ENCODE results near the gene EZR. TPM values are rescaled to one million over a fixed set of nuclear protein-coding genes. Genes with fewer than 3 reads are reported as not detected.

The EZR gene
- total RNA-seq, 2 donors from 2014 or later, result 257 to 424 TPM

DNA sequence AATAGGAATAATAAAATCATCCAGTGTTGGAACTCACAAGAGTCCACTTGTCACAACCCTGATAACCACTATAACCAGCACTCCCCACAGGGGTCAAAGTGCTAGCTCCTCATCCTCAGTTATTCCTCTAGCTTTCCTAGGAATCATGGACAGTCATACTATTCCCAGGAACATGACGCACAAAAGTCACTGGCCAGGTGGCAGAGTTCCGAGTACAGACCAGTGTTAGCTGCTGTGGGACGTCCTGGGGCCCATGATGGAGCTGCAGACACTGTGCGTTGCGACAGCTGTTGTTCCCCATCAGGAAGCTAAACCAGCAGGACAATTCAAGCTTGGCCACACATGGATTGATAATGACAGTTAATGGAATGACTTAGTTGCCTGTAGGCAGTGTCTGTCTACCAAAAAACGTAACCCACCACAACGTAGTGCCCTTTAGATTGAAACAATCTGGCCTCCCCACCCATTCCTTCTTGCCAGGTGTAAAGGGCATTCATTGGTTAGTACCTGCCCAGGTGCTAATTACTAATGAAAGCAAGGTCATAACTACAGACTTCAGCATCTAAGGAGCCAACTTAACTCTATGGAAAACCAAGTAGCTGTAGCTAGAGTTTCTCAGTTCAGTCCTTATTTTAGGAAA lies 17.4 kb downstream of the EZR start:
- H3K4me3 ChIP-seq, result no peak overlapping the region
- H3K4me1 ChIP-seq, result peaks cover 32% of the 10 kb centered on the region
- no peaks in the 10 kb centered on the region for H3K36me3 ChIP-seq
- H3K27ac ChIP-seq, result peak overlapping the region; percentile 70
- TF ChIP-seq CTCF (IDR thresholded peaks at IDR 0.05), result no peak
- H3K9ac ChIP-seq (ENCODE audit: low read depth in 2 of 2, low read length in 2 of 2), result peak overlapping the region in 1 of 2 donors; percentile 49
- DNase-seq, result peak; percentile 83
- intact Hi-C loops (cut with DNase I), result no loop called here
- no peaks in the 10 kb centered on the region for H3K27me3 ChIP-seq
- no peaks in the 10 kb centered on the region for H3K9me3 ChIP-seq

GRCh38 chr6:158799051-158799792 lies 19.9 kb downstream of the EZR start:
- Histone ChIP-seq H3K4me3 (no peak overlapping the region), H3K27ac (peak overlapping the region; percentile 25), H3K36me3 (no peaks in the 10 kb centered on the region), H3K9me3 (no peaks in the 10 kb centered on the region), H3K9ac (ENCODE audit: low read depth in 2 of 2, low read length in 2 of 2) (peak overlapping the region in 1 of 2 donors; percentile 59), H3K4me1 (peaks cover 32% of the 10 kb centered on the region), H3K27me3 (no peaks in the 10 kb centered on the region)
- no peak for TF ChIP-seq CTCF (IDR thresholded peaks at IDR 0.05)
- peak; percentile 70 for DNase-seq
- intact Hi-C loops (cut with DNase I), result loop anchor here (10.0 kb wide), 1 partner anchor 166 kb away; no protein-coding TSS in a partner anchor

GRCh38 chr6:158798311-158798710 lies 20.9 kb downstream of the EZR start:
- intact Hi-C loops (cut with DNase I), result loop anchor here (10.0 kb wide), 1 partner anchor 166 kb away; no protein-coding TSS in a partner anchor

GRCh38 chr6:158797331-158798310 lies 21.5 kb downstream of the EZR start:
- H3K9me3 ChIP-seq, result no peaks in the 10 kb centered on the region
- H3K9ac ChIP-seq (ENCODE audit: low read depth in 2 of 2, low read length in 2 of 2), result peak overlapping the region in 1 of 2 donors; percentile 44
- intact Hi-C loops (cut with DNase I), result loop anchor here (10.0 kb wide), 1 partner anchor 167 kb away; no protein-coding TSS in a partner anchor
- no peak for DNase-seq
- no peak for TF ChIP-seq CTCF (IDR thresholded peaks at IDR 0.05)
- H3K27me3 ChIP-seq, result no peaks in the 10 kb centered on the region
- H3K27ac ChIP-seq, result no peak overlapping the region
- H3K36me3 ChIP-seq, result no peaks in the 10 kb centered on the region
- no peak overlapping the region for H3K4me3 ChIP-seq
- peaks cover 32% of the 10 kb centered on the region for H3K4me1 ChIP-seq

More at GRCh38 chr6:158798311-158798710, 20.9 kb downstream of the EZR start:
- no peak for DNase-seq
- no peak overlapping the region for H3K27ac ChIP-seq
- no peak overlapping the region for H3K4me3 ChIP-seq
- H3K4me1 ChIP-seq, result peaks cover 32% of the 10 kb centered on the region
- no peak for TF ChIP-seq CTCF (IDR thresholded peaks at IDR 0.05)
- no peaks in the 10 kb centered on the region for H3K9me3 ChIP-seq
- no peaks in the 10 kb centered on the region for H3K27me3 ChIP-seq
- no peaks in the 10 kb centered on the region for H3K36me3 ChIP-seq
- no peak overlapping the region for H3K9ac ChIP-seq (ENCODE audit: low read depth in 2 of 2, low read length in 2 of 2)

GRCh38 chr6:158796353-158796752 lies 22.8 kb downstream of the EZR start:
- Histone ChIP-seq H3K27ac (no peak overlapping the region), H3K9me3 (no peaks in the 10 kb centered on the region), H3K9ac (ENCODE audit: low read depth in 2 of 2, low read length in 2 of 2) (no peak overlapping the region), H3K4me3 (no peak overlapping the region), H3K36me3 (no peaks in the 10 kb centered on the region), H3K27me3 (no peaks in the 10 kb centered on the region), H3K4me1 (peaks cover 27% of the 10 kb centered on the region)
- no peak for DNase-seq
- intact Hi-C loops (cut with DNase I), result loop anchor here (10.0 kb wide), 1 partner anchor 168 kb away; no protein-coding TSS in a partner anchor
- no peak for TF ChIP-seq CTCF (IDR thresholded peaks at IDR 0.05)

Measured in colonic mucosa (tissue), 4 donors.